ENCODE results near the gene ZNF805. TPM values are rescaled to one million over a fixed set of nuclear protein-coding genes. Genes with fewer than 3 reads are reported as not detected.

Gene ZNF805
- total and polyA plus RNA-seq, 2 of the 13 experiments (the other 11 are each of a cell fraction or from before 2014, with no cell fraction given), result 5.1 to 12.8 TPM

DNA sequence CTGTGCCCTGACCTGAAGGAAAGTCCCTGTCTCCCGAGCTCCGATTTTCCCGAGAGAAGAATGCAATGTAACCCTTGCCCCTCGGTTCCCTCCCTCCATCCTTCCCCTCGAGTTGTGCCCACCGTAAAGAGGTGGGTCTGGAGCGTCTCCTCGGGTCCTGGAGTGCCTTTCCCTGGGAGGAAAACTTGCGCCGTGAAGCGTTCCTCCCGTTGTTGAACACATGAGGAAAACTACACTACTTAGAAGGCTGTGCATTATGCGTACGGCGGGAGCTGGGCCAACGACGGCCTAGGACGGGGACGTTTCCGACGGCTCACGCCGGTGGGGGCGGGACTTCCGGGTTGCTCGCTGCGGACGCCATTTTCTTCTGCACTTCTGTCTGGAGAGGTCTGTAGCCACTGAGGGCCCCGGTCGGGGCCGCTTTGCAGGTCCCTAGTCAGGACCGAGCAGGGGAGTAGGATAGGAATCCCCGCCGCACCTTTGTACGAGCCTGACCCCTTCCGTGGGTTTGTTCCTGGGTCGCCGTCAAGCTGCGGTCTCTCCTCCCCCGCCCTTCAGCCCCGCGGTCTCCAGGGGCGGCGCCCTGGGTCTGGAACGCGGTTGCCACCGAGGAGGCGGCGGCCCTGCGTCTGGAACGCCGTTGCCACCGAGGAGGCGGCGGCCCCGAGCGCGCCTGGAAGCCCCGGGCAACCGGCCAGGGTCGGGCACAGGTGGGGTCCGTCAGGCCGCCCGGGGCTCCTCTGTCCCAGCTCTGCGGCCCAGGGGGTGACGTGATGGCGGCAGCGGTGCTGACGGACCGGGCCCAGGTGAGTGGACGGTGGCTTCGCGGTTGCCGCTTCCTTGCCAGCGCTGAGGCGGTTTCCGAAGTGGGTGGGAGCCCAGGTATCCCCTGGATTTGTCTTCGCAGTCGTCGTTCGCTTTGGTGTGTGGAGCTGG lies 49.0 kb upstream of the ZNF805 start, which contains the start of gene ZNF264 (continued):
- TF ChIP-seq ZNF550 (CRISPR knock-in tag; IDR thresholded peaks at IDR 0.05; ENCODE audit: borderline replicate concordance), result no peak
- TF ChIP-seq HOXA3 (CRISPR knock-in tag; IDR thresholded peaks at IDR 0.05), result peak; percentile 95
- no peak for TF ChIP-seq HIC2 (CRISPR knock-in tag; IDR thresholded peaks at IDR 0.05; ENCODE audit: low read depth)
- TF ChIP-seq ZSCAN30 (CRISPR knock-in tag; IDR thresholded peaks at IDR 0.05), result no peak
- TF ChIP-seq KDM6A (CRISPR knock-in tag; IDR thresholded peaks at IDR 0.05; ENCODE audit: low read depth), result no peak
- TF ChIP-seq MLLT10 (CRISPR knock-in tag; IDR thresholded peaks at IDR 0.05), result no peak
- no peak for TF ChIP-seq ZNF530 (CRISPR knock-in tag; IDR thresholded peaks at IDR 0.05; ENCODE audit: low read depth)
- peak; percentile 35; the same call in 1 of the 2 replicates for TF ChIP-seq CREM (IDR thresholded peaks at IDR 0.05)
- no peak for TF ChIP-seq CREM (CRISPR knock-in tag; IDR thresholded peaks at IDR 0.05)
- no peak for TF ChIP-seq RBM39 (IDR thresholded peaks at IDR 0.05; ENCODE audit: low read depth, low read length, poor library complexity, severe bottlenecking)
- no peak for TF ChIP-seq NR2F1 (CRISPR knock-in tag; IDR thresholded peaks at IDR 0.05)
- TF ChIP-seq, protein P1, sequence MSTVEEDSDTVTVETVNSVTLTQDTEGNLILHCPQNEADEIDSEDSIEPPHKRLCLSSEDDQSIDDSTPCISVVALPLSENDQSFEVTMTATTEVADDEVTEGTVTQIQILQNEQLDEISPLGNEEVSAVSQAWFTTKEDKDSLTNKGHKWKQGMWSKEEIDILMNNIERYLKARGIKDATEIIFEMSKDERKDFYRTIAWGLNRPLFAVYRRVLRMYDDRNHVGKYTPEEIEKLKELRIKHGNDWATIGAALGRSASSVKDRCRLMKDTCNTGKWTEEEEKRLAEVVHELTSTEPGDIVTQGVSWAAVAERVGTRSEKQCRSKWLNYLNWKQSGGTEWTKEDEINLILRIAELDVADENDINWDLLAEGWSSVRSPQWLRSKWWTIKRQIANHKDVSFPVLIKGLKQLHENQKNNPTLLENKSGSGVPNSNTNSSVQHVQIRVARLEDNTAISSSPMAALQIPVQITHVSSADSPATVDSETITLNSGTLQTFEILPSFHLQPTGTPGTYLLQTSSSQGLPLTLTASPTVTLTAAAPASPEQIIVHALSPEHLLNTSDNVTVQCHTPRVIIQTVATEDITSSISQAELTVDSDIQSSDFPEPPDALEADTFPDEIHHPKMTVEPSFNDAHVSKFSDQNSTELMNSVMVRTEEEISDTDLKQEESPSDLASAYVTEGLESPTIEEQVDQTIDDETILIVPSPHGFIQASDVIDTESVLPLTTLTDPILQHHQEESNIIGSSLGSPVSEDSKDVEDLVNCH (CRISPR knock-in tag; IDR thresholded peaks at IDR 0.05), result no peak
- no peak for TF ChIP-seq ZNF18 (CRISPR knock-in tag; IDR thresholded peaks at IDR 0.05; ENCODE audit: insufficient replicate concordance)
- TF ChIP-seq ZNF251 (CRISPR knock-in tag; IDR thresholded peaks at IDR 0.05), result no peak
- TF ChIP-seq FOXK2 (IDR thresholded peaks at IDR 0.05), result no peak
- peak; percentile 45; the same call in 1 of the 2 replicates for TF ChIP-seq GATAD2A (CRISPR knock-in tag; IDR thresholded peaks at IDR 0.05)
- TF ChIP-seq, protein P2, sequence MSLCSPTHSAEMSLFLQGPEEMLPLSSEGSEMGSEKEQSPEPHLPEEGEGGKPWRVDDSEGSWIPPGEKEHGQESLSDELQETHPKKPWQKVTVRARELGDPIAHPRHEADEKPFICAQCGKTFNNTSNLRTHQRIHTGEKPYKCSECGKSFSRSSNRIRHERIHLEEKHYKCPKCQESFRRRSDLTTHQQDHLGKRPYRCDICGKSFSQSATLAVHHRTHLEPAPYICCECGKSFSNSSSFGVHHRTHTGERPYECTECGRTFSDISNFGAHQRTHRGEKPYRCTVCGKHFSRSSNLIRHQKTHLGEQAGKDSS (CRISPR knock-in tag; IDR thresholded peaks at IDR 0.05; ENCODE audit: borderline replicate concordance, low read depth), result 0 out of 2 replicates have a peak, but pooled peaks have one; percentile 25
- TF ChIP-seq, protein P3, sequence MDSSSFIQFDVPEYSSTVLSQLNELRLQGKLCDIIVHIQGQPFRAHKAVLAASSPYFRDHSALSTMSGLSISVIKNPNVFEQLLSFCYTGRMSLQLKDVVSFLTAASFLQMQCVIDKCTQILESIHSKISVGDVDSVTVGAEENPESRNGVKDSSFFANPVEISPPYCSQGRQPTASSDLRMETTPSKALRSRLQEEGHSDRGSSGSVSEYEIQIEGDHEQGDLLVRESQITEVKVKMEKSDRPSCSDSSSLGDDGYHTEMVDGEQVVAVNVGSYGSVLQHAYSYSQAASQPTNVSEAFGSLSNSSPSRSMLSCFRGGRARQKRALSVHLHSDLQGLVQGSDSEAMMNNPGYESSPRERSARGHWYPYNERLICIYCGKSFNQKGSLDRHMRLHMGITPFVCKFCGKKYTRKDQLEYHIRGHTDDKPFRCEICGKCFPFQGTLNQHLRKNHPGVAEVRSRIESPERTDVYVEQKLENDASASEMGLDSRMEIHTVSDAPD (CRISPR knock-in tag; IDR thresholded peaks at IDR 0.05), result no peak
- peak; percentile 94 for TF ChIP-seq GMEB1 (CRISPR knock-in tag; IDR thresholded peaks at IDR 0.05; ENCODE audit: borderline replicate concordance)

Data from HepG2 (cell line).